CD4-positive, alpha-beta T cell treated with Interleukin-15 for 4 hours (primary cell): ENCODE measurements around the gene OR11H6.
"Not testable (repeated sequence)": the region's sequence is repeated elsewhere in the genome, so short reads cannot be mapped to it uniquely, and the experiment has no call there.

Source experiments
- DNase-seq: peaks from one replicate; pipeline ENCODE4 v3.0.0-alpha.2; 2020; ENCODE audit warnings: low spot score

OR11H6 gene

DNA sequence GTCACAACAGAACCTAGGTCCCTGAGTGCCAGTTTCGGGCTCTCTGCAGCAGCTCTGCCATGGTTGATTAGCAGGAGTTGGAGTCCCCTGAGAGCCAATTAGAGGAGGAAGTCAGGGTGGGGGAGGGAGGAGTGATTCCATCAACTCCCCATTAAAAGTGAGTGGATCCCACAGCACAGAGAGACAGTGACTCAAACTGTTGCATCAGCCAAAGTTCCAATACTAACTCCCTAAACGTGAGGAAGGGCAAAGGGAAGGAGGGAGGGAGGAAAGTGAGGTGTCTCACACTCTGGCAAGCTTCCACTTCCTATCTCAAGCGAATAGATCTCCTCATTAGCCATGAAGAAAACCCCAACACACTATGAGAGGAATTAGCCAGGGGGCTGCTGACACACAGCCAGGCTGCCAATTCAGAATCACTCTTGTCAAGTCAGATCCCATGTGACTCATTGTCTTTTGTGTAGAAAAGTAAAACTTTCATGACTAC is 39.2 kb downstream of the OR11H6 start:
- DNase-seq = no peak

DNA sequence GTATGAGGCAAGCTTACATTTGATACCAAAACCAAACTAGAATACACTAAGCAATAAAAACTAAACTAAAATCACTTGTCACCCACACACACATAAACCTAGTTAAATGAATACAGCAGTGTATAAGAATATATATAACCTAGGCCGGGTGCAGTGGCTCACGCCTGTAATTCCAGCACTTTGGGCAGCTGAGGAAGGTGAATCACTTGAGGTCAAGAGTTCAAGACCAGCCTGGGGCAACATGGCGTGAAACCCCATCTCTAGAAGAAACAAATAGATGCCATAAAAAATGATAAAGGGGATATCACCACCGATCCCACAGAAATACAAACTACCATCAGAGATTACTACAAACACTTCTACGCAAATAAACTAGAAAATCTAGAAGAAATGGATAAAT is 40.9 kb downstream of the OR11H6 start:
- DNase-seq = not testable (repeated sequence)

DNA sequence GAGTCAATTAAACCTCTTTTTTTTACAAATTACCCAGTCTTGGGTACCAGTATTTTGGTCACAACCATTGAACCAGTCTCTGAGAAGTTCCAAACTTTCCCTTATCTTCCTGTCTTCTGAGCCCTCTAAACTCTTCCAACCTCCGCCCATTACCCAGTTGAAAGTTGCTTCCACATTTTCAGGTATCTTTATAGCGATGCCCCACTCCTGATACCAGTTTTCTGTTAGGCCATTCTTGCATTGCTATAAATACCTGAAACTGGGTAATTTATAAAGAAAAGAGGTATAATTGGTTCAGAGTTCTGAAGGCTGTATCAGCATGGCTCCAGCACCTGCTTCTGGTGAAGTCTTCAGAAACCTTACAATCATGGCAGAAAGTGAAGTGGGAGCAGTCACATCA is 50.6 kb downstream of the OR11H6 start:
- DNase-seq = no peak
